MM.1S (cell line): ENCODE data around the gene MRPL48.

Experiments used
- DNase-seq: peaks from one replicate; pipeline ENCODE4 v3.0.0-alpha.2; 2015
- H2AFZ ChIP-seq: fragments of 300-600 bp; sonication (generic); 2 replicates; pipeline ENCODE4 v1.6.0; 2016; ENCODE audit warnings: antibody characterized with exemption, low read length
- H3F3A ChIP-seq: fragments of 300-600 bp; sonication (generic); 2 replicates; pipeline ENCODE4 v1.6.1; 2016; ENCODE audit warnings: mild to moderate bottlenecking, antibody characterized with exemption, low read length, moderate library complexity, mixed read lengths; ENCODE audit not compliant: insufficient read depth
- H3K27ac ChIP-seq: fragments of 300-600 bp; sonication (generic); 2 replicates; pipeline ENCODE4 v1.5.1; 2016; ENCODE audit warnings: mild to moderate bottlenecking, low read length
- H3K27me3 ChIP-seq: fragments of 300-600 bp; sonication (generic); replicated peaks from 2 replicates; pipeline ENCODE4 v1.6.0; 2016; ENCODE audit warnings: low read length; ENCODE audit not compliant: insufficient read depth
- H3K36me3 ChIP-seq: fragments of 300-600 bp; sonication (generic); replicated peaks from 2 replicates; pipeline ENCODE4 v1.6.1; 2016; ENCODE audit warnings: mild to moderate bottlenecking, low read length, mixed read lengths; ENCODE audit not compliant: insufficient read depth
- H3K4me1 ChIP-seq: fragments of 300-600 bp; sonication (generic); 2 replicates; pipeline ENCODE4 v1.6.1; 2016; ENCODE audit warnings: low read length, mixed read lengths
- H3K4me2 ChIP-seq: fragments of 300-600 bp; sonication (generic); 2 replicates; pipeline ENCODE4 v1.6.0; 2016; ENCODE audit warnings: low read depth, low read length
- H3K4me3 ChIP-seq: fragments of 300-600 bp; sonication (generic); 2 replicates; pipeline ENCODE4 v1.5.1; 2016; ENCODE audit warnings: low read length, mixed read lengths
- H3K79me2 ChIP-seq: fragments of 300-600 bp; sonication (generic); 2 replicates; pipeline ENCODE4 v1.6.1; 2016; ENCODE audit warnings: mixed run types, low read length, mixed read lengths
- H3K9ac ChIP-seq: fragments of 300-600 bp; sonication (generic); 2 replicates; pipeline ENCODE4 v1.6.1; 2016; ENCODE audit warnings: low read length, mixed read lengths
- H3K9me2 ChIP-seq: fragments of 300-600 bp; sonication (generic); replicated peaks from 2 replicates; pipeline ENCODE4 v1.6.1; 2016; ENCODE audit warnings: mild to moderate bottlenecking, low read length, mixed read lengths; ENCODE audit not compliant: insufficient read depth
- H3K9me3 ChIP-seq: fragments of 300-600 bp; sonication (generic); replicated peaks from 2 replicates; pipeline ENCODE4 v1.6.1; 2016; ENCODE audit warnings: mild to moderate bottlenecking, low read length, mixed read lengths; ENCODE audit not compliant: insufficient read depth
- H4K20me1 ChIP-seq: fragments of 300-600 bp; sonication (generic); 2 replicates; pipeline ENCODE4 v1.6.1; 2016; ENCODE audit warnings: mild to moderate bottlenecking, low read length, moderate library complexity, mixed read lengths; ENCODE audit not compliant: insufficient read depth
- CTCF ChIP-seq: fragments of 300-600 bp; sonication (generic); IDR thresholded peaks from 2 replicates; pipeline ENCODE4 v1.5.1; 2016; ENCODE audit warnings: antibody characterized with exemption, low read length, mixed read lengths
- EZH2 ChIP-seq: fragments of 300-600 bp; sonication (generic); optimal IDR thresholded peaks from 2 replicates; pipeline ENCODE3; 2017; ENCODE audit warnings: low read depth, mild to moderate bottlenecking, antibody characterized with exemption, low read length, mixed read lengths
- EZH2phosphoT487 ChIP-seq: fragments of 300-600 bp; sonication (generic); IDR thresholded peaks from 2 replicates; pipeline ENCODE4 v1.6.1; 2018; ENCODE audit warnings: antibody characterized with exemption, low read length

The MRPL48 gene

GRCh38 chr11:73838443-73839122 lies 50.9 kb downstream of the MRPL48 start:
- Histone ChIP-seq H3K9ac (no peak overlapping the region), H3K9me2 (no peaks in the 10 kb centered on the region), H3K27ac (no peak overlapping the region), H4K20me1 (no peaks in the 10 kb centered on the region), H3K4me2 (no peak overlapping the region), H3K27me3 (no peaks in the 10 kb centered on the region), H3K36me3 (no peaks in the 10 kb centered on the region), H3F3A (no peaks in the 10 kb centered on the region), H3K9me3 (peaks cover 4% of the 10 kb centered on the region; the same call in 1 of the 2 replicates), H2AFZ (no peak overlapping the region), H3K4me1 (no peaks in the 10 kb centered on the region), H3K4me3 (no peak overlapping the region), H3K79me2 (no peaks in the 10 kb centered on the region)
- DNase-seq: no peak
- TF ChIP-seq EZH2: no peak
- no peak for TF ChIP-seq EZH2phosphoT487
- TF ChIP-seq CTCF: no peak

- Histone ChIP-seq H3K79me2 (no peaks in the 10 kb centered on the region), H3K9me3 (peaks cover 4% of the 10 kb centered on the region; the same call in 1 of the 2 replicates), H3K27me3 (no peaks in the 10 kb centered on the region), H3K4me3 (no peak overlapping the region), H3F3A (no peaks in the 10 kb centered on the region), H2AFZ (no peak overlapping the region), H3K27ac (no peak overlapping the region), H3K9ac (no peak overlapping the region), H4K20me1 (no peaks in the 10 kb centered on the region), H3K4me2 (no peak overlapping the region), H3K4me1 (no peaks in the 10 kb centered on the region), H3K9me2 (no peaks in the 10 kb centered on the region), H3K36me3 (no peaks in the 10 kb centered on the region)
- DNase-seq: no peak
- TF ChIP-seq EZH2 (no peak), EZH2phosphoT487 (no peak), CTCF (no peak)
Observed at GRCh38 chr11:73839123-73839457, 51.4 kb downstream of the MRPL48 start.

- no peak overlapping the region for H2AFZ ChIP-seq
- DNase-seq: no peak
Observed at GRCh38 chr11:73851046-73851764, 63.5 kb downstream of the MRPL48 start.

More at GRCh38 chr11:73851046-73851764, 63.5 kb downstream of the MRPL48 start:
- Histone ChIP-seq H3K4me2 (no peak overlapping the region), H3K9me3 (no peaks in the 10 kb centered on the region), H3K79me2 (no peaks in the 10 kb centered on the region), H3K9ac (no peak overlapping the region), H3F3A (no peaks in the 10 kb centered on the region), H3K27me3 (no peaks in the 10 kb centered on the region), H3K36me3 (no peaks in the 10 kb centered on the region), H3K4me3 (no peak overlapping the region), H3K4me1 (no peaks in the 10 kb centered on the region), H3K9me2 (no peaks in the 10 kb centered on the region), H4K20me1 (no peaks in the 10 kb centered on the region), H3K27ac (no peak overlapping the region)
- TF ChIP-seq CTCF (no peak), EZH2 (no peak), EZH2phosphoT487 (no peak)
